Smooth muscle cell (in vitro differentiated cells): ENCODE results near the gene RIPPLY3. TPM values are rescaled to one million over a fixed set of nuclear protein-coding genes. Genes with fewer than 3 reads are reported as not detected.

Experiments
- DNase-seq: peaks from one replicate; lab custom pipeline; 2025; ENCODE audit not compliant: unreplicated experiment; lab: John Stamatoyannopoulos, UW
- H2AFZ ChIP-seq: fragments of 200-600 bp; sonication (generic); 2 replicates; pipeline ENCODE4 v1.6.0; 2016; ENCODE audit warnings: antibody characterized with exemption, low read depth, mild to moderate bottlenecking
- H3F3A ChIP-seq: fragments of 200-600 bp; sonication (generic); 2 replicates; pipeline ENCODE4 v1.6.0; 2017; ENCODE audit warnings: antibody characterized with exemption, low read depth
- H3K27ac ChIP-seq: fragments of 200-600 bp; sonication (generic); 2 replicates; pipeline ENCODE4 v1.5.1; 2016; ENCODE audit warnings: low read depth, mild to moderate bottlenecking
- H3K27me3 ChIP-seq: fragments of 200-600 bp; sonication (generic); 2 replicates; pipeline ENCODE4 v1.6.1; 2016; ENCODE audit warnings: low read depth, mild to moderate bottlenecking
- H3K36me3 ChIP-seq: fragments of 200-600 bp; sonication (generic); 2 replicates; pipeline ENCODE4 v1.5.1; 2016; ENCODE audit warnings: low read depth
- H3K4me1 ChIP-seq: fragments of 200-600 bp; sonication (generic); 2 replicates; pipeline ENCODE4 v1.5.1; 2016; ENCODE audit warnings: low read depth
- H3K4me2 ChIP-seq: fragments of 200-600 bp; sonication (generic); 2 replicates; pipeline ENCODE4 v1.6.0; 2016; ENCODE audit warnings: mild to moderate bottlenecking
- H3K4me3 ChIP-seq: fragments of 200-600 bp; sonication (generic); 2 replicates; pipeline ENCODE4 v1.5.1; 2016; ENCODE audit warnings: mild to moderate bottlenecking
- H3K79me2 ChIP-seq: fragments of 200-600 bp; sonication (generic); 2 replicates; pipeline ENCODE4 v1.6.0; 2016; ENCODE audit warnings: low read depth, mild to moderate bottlenecking
- H3K9ac ChIP-seq: fragments of 200-600 bp; sonication (generic); 2 replicates; pipeline ENCODE4 v1.6.0; 2016; ENCODE audit warnings: low read depth
- H3K9me3 ChIP-seq: fragments of 200-600 bp; sonication (generic); replicated peaks from 2 replicates; pipeline ENCODE4 v1.5.1; 2016; ENCODE audit warnings: low read depth
- H4K20me1 ChIP-seq: fragments of 200-600 bp; sonication (generic); 2 replicates; pipeline ENCODE4 v1.6.0; 2016; ENCODE audit warnings: low read depth
- CTCF ChIP-seq: fragments of 200-600 bp; sonication (generic); IDR thresholded peaks from 2 replicates; pipeline ENCODE4 v1.5.1; 2017; ENCODE audit warnings: borderline replicate concordance, mild to moderate bottlenecking, antibody characterized with exemption; ENCODE audit not compliant: insufficient read depth, poor library complexity, severe bottlenecking
- WGBS: methylation state at CpG from one replicate; pipeline ENCODE4 v1.1.7; 2016; ENCODE audit warnings: low lambda C conversion rate; 5-methylcytosine and 5-hydroxymethylcytosine counted together
- polyA plus RNA-seq: library from polyadenylated mRNA; unstranded; fragments of >200 nt; fragmentation: Nextera tagmentation; extraction: Ambion mirVana; gene quantifications from 2 replicates; pipeline ENCODE4 v1.2.1, GENCODE V29; 2016
- total RNA-seq: library from RNA; depleted of rRNA; stranded (reverse); fragments of >200 nt; gene quantifications from 2 replicates; pipeline ENCODE4 v1.2.3, GENCODE V29; 2014

The RIPPLY3 gene
- total and polyA plus RNA-seq, 2 experiments from 2014 or later: not detected

DNA sequence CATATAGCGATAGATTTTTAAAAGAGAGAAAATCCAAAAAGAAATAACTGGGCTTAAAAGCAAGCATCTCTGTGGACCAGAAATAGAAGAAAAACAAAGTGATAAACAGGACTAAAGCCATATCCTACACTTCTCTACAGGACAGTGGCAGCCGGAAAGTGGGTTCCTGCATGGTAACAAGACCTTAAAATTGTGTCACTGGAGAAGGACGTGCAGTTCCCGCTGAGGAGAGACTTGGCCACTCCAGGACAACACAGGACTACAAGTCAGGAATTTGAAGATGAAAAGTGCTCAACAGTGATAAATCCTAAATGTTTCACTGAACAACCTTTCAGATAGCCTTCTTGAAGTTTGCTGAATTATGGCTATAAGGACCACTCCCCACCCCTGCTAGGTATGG lies 38.1 kb upstream of the RIPPLY3 start:
- DNase-seq: no peak
- Histone ChIP-seq H3K4me2 (no peak overlapping the region), H3K4me3 (no peak overlapping the region), H3K27me3 (no peaks in the 10 kb centered on the region), H3K9me3 (no peaks in the 10 kb centered on the region), H3K27ac (no peak overlapping the region), H3K36me3 (no peaks in the 10 kb centered on the region), H3K4me1 (peaks cover 2% of the 10 kb centered on the region), H4K20me1 (no peaks in the 10 kb centered on the region), H3F3A (peaks cover 6% of the 10 kb centered on the region), H3K79me2 (no peaks in the 10 kb centered on the region), H3K9ac (no peak overlapping the region), H2AFZ (no peak overlapping the region)
- no peak for TF ChIP-seq CTCF
- 85% methylated on average over 4 of the region's 4 CpGs for WGBS

GRCh38 chr21:36968976-36969375 lies 37.5 kb upstream of the RIPPLY3 start:
- H3F3A ChIP-seq: peaks cover 6% of the 10 kb centered on the region
- no peak overlapping the region for H3K4me2 ChIP-seq
- no peaks in the 10 kb centered on the region for H4K20me1 ChIP-seq
- H3K9me3 ChIP-seq: no peaks in the 10 kb centered on the region
- peaks cover 2% of the 10 kb centered on the region for H3K4me1 ChIP-seq
- H3K79me2 ChIP-seq: no peaks in the 10 kb centered on the region
- no peak overlapping the region for H2AFZ ChIP-seq
- no peaks in the 10 kb centered on the region for H3K27me3 ChIP-seq
- H3K36me3 ChIP-seq: no peaks in the 10 kb centered on the region
- TF ChIP-seq CTCF: no peak
- H3K27ac ChIP-seq: no peak overlapping the region
- H3K9ac ChIP-seq: no peak overlapping the region
- 100% methylated on average over 1 of the region's 1 CpG for WGBS
- no peak for DNase-seq
- no peak overlapping the region for H3K4me3 ChIP-seq

DNA sequence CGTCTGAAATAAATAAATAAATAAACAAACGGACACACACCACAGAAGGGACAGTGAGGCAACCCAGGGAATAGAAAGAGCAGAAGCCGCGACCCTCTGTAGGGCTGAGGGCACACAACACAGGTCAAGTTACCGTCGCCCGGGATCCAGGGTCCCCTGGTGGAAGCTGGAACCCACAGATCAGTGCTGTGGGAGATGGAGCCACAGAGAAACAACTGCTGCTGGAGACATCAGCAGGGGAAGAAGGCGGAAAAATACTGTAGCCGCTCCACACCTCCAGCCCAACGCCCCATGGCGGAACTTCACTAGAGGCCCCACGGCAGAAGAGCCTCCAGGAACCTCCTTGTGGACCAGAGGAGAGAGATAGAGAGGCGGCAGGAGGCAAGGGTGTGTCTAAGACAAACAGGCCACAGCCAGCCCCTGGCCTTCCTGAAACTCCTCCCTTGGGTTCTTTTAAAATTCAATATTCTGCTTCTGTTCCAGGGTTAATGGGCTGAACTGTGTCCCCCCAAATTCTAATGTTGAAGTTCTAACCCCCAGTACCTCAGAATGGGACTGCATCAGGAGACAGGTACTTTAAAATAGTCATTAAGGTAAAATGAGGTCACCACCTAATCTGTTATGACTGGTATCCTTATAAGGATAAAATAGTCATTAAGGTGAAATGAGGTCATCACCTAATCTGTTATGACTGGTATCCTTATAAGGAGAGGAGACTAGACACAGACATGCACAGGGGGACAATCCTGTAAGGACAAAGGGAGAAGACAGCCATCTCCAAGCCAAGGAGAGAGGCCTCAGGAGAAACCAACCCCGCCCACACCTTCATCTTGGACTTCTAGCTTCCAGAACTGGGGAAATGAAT lies 32.3 kb upstream of the RIPPLY3 start:
- H2AFZ ChIP-seq: no peak overlapping the region
- no peak overlapping the region for H3K9ac ChIP-seq
- H3K4me1 ChIP-seq: peaks cover 6% of the 10 kb centered on the region
- H3K79me2 ChIP-seq: no peaks in the 10 kb centered on the region
- H3K4me2 ChIP-seq: no peak overlapping the region
- H3F3A ChIP-seq: no peaks in the 10 kb centered on the region
- no peak for DNase-seq
- no peak overlapping the region for H3K27ac ChIP-seq
- 89% methylated on average over 14 of the region's 14 CpGs for WGBS
- no peak overlapping the region for H3K4me3 ChIP-seq
- no peaks in the 10 kb centered on the region for H3K36me3 ChIP-seq
- no peak for TF ChIP-seq CTCF
- no peaks in the 10 kb centered on the region for H3K27me3 ChIP-seq
- H4K20me1 ChIP-seq: no peaks in the 10 kb centered on the region
- H3K9me3 ChIP-seq: no peaks in the 10 kb centered on the region

- H3K27ac ChIP-seq: no peak overlapping the region
- H3K36me3 ChIP-seq: no peaks in the 10 kb centered on the region
- H3K4me1 ChIP-seq: peaks cover 6% of the 10 kb centered on the region
- no peaks in the 10 kb centered on the region for H3F3A ChIP-seq
- no peak overlapping the region for H3K4me3 ChIP-seq
- H3K27me3 ChIP-seq: no peaks in the 10 kb centered on the region
- no peak overlapping the region for H3K4me2 ChIP-seq
- DNase-seq: no peak
- H3K9ac ChIP-seq: no peak overlapping the region
- H3K79me2 ChIP-seq: no peaks in the 10 kb centered on the region
- no peak overlapping the region for H2AFZ ChIP-seq
- no peaks in the 10 kb centered on the region for H4K20me1 ChIP-seq
- no peaks in the 10 kb centered on the region for H3K9me3 ChIP-seq
- 89% methylated on average over 6 of the region's 6 CpGs for WGBS
- no peak for TF ChIP-seq CTCF
Observed at GRCh38 chr21:36974851-36975192, 31.7 kb upstream of the RIPPLY3 start.
